ENCODE results near the gene TK1.
"Not testable (repeated sequence)": the region's sequence is repeated elsewhere in the genome, so short reads cannot be mapped to it uniquely, and the experiment has no call there.

The TK1 gene

GRCh38 chr17:78147315-78147998 is 39.4 kb downstream of the TK1 start:
- peak; percentile 29 for DNase-seq

- DNase-seq, result no peak
Observed at GRCh38 chr17:78146881-78147280, 40.0 kb downstream of the TK1 start.

- no peak for DNase-seq
Observed at GRCh38 chr17:78146471-78146869, 40.4 kb downstream of the TK1 start.

- no peak for DNase-seq
Observed at GRCh38 chr17:78144736-78145641, 41.9 kb downstream of the TK1 start.

DNA sequence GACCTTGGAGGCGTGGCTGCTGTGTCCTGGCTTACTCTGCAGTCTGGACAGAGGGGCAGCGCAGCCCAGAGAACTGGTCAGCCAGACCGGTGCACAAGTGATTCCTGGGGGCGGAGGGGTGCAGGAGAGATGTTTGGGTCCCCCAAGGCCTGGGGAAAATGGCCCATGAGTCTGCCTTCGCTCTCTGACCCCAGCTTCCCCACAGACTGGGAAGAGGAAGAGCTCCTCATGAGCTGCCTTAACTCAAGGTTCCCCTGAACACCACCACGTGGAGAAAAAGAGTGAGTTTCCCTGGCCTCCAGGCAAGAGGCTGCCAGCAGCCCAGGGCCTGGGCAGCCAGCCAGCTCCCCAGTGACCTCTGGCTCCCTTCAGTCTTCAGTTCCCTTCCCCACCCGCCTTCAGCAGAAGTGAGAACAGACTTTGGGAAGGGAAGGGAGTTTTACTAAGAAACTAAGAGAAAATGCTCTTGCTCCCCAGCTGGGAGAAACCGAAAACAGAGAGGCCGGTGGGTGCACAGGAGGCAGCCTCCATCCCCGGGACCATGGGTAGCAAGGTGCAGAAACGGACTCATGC is 42.6 kb downstream of the TK1 start:
- no peak for DNase-seq

DNA sequence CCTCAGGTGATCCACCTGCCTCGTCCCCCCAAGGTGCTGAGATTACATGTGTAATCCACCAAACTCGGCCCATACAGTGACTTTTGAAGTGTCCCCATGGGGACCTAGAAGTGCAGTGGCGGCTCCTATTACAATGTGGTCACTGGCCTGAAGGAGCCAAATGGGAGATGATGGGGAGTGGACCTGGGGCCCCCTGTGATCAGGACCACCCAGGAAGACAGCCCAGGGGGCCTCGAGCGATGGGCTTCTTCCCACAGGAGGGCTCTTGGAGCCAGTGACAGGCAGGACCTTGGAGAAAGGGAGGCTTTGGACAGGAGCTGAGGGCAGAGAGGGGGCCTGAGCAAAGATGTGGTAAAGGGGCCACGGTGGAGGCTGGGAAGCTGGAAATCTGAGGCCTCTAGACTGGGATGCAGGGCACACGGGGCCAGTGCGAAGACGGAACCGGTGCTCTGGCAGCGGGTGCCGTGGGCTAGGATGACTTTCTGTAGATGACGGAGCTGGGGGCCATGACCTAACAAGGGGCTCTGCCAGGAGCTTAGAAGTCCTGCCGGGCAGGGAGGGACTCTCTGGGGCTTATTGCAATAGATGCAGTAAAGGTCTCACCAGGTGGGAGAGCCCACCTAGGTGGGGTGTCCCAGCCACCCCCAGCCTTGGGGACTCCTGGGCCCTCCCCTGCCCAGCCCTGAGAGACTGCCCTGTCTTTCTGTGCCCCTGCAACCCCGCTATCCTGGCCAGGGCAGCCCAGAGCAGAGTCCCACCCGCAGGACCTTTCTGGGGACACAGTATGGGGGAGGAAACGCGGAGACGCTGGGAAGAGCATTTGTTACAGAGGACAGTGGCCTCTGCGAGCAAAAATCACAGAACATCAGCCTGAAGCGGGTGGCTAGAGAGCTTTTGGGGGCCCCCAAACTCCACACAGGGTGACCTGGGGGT is 43.4 kb downstream of the TK1 start:
- no peak for DNase-seq

GRCh38 chr17:78142119-78142861 is 44.6 kb downstream of the TK1 start:
- peak; percentile 19 for DNase-seq

DNA sequence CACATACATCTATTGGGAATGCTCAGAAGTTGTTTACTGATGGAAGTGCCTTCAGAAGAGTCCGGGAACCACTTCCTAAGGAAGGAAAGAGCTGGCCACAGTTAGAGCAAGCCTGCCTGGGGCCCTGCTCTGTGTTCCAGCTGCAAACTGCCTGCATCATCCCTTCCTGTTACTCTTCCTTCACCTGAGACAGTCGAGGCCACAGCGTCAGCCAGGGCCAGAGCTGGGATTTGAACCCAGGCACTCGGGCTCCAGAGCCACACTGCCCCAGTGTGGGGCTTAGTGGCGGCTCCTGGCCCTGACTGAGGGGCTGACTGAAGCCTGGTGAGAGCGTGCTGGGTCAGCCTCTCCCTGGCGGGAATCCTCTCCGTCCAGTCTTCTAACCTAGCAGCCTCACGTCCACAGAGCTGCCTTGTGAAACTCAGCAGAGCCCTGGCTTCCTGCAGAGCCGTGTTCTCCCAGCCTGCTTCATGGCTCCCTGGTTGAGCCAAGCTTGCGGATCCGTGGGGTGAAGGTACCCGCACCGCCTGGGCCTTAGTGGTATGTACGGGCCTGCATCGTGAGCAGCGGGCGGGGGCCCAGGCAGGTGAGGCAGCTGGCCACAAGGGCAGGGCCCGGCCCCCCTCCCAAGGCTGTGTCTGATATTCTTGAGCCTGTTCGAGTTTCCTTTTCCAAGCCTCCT is 45.3 kb downstream of the TK1 start:
- no peak for DNase-seq

DNA sequence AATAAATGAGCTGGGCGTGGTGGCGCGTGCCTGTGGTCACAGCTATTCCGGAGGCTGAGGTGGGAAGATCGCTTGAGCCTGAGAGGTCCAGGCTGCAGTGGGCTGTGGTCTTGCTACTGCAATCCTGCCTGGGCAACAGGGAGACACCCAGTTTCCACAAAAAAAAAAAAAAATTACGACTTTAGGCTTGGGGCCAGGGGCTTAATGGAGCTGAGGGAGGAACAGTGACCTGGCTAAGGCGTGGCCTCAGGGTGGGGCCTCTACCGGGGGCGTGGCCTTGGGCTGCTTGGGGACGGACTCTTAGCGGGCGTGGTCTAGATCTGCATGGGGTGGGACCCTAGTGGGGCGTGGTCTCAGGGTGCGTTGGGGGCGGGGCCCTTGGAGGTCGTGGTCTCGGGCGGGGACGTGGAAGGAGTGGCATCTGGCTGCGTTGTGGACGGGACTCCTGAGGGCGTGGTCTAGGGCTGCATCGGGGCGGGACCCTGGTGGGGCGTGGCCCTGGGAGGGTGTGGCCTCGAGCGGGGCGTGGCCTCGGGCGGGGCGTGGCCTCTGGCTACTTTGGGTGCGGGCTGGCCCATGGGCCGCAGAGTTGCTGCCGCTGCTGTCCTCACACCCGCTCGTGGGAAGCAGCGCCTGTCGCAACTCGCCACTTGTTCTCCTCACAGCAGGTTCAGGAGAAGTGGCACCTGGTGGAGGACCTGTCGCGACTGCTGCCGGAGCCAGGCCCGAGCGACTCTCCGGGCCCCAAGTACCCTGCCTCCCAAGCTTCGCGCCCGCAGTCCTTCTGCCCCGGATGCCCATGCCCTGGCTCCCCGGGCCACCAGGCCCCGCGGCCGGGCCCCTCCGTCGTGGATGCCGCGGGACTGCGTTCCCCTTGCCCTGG is 46.4 kb downstream of the TK1 start:
- peak; percentile 94 for DNase-seq

- not testable (repeated sequence) for DNase-seq
Observed at GRCh38 chr17:78139861-78140168, 47.0 kb downstream of the TK1 start.

DNA sequence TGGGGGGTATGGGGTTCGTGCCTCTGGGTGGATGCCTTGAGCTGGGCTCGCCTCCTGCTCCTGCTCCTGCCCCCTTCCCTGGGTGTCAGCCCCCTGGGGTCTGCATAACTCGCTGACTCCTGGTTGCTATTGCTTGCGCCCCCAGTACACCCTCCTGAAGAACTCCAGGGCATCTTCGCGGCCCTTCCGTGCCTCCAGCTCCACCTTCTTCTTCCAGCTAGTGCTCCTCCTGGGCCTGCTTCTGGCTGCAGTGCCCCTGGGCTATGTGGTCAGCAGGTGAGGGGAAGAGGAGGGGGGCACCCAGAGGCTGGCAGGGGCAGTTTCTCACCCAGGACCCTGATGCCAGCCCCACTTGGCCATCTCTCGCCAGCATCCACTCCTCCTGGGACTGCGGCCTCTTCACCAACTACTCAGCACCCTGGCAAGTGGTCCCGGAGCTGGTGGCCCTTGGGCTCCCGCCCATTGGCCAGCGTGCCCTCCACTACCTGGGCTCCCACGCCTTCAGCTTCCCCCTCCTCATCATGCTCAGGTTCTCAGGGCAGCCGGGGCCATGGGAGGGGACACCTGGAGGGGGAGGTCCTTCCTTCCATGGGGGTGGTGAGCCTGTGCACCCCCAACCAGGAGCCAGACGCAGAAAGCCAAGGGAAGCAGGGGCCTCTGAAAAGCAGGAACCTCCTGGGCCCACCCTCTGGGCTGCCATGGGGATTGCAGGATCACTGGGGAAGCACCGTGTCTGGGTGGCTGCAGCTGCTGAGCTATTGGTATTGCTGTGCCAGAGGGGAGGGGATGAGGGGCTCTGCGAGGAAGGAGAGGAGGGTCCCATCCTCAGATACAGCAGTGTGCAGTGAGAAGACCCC is 48.4 kb downstream of the TK1 start:
- DNase-seq, result no peak

DNA sequence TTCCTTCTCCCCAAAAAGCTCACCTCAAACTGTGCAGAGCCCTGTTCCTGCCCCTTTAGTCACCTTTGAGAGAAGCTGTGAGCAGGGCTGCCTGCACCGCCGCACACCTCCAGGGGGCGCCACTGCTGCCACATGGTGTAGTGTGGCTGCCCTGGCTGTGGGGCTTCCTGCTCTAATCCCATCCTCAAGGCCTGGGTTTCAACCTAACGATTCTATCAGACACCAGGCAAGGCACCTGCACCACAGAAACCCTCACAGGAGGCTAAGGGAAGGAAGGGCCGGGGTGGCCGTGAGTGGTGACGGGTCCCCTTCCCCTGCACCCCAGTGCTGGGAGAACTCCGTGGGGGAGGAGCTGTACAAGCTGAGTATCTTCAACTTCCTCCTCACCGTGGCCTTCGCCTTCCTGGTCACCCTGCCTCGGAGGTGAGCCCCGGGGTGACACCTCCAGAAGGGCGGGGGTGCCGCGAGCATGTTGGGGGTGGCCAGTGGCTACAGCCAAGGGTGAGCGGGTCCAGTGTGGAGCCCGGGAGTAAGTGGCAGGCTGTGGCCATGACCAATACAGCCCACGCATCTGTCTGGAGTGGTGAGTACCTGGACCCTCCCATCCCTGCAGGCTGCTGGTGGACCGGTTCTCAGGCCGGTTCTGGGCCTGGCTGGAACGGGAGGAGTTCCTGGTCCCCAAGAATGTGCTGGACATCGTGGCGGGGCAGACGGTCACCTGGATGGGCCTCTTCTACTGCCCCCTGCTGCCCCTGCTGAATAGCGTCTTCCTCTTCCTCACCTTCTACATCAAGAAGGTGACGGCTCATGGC is 49.3 kb downstream of the TK1 start:
- DNase-seq, result peak; percentile 64

DNA sequence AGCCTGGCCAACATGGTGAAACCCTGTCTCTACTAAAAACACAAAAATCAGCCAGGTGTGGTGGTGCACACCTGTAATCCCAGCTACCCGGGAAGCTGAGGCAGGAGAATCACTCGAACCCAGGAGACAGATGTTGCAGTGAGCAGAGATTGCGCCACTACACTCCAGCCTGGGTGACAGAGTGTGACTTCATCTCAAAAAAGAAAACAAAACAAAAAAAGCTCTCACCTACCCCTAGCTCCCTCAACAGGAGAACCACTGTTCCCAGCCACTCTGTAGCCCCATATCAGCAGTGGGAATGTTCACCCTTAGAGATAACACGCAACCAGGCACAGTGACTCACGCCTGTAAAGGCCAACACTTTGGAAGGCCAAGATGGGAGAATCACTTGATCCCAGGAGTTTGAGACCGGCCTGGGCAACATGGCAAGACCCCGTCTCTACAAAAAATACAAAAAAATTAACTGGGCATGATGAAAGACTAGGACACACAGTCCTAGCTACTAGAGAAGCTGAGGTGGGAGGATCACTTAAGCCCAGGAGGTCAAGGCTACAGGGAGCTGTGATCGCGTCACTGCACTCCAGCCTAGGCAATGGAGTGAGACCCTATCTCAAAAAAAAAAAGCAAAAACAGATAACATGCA is 50.9 kb downstream of the TK1 start:
- no peak for DNase-seq

DNA sequence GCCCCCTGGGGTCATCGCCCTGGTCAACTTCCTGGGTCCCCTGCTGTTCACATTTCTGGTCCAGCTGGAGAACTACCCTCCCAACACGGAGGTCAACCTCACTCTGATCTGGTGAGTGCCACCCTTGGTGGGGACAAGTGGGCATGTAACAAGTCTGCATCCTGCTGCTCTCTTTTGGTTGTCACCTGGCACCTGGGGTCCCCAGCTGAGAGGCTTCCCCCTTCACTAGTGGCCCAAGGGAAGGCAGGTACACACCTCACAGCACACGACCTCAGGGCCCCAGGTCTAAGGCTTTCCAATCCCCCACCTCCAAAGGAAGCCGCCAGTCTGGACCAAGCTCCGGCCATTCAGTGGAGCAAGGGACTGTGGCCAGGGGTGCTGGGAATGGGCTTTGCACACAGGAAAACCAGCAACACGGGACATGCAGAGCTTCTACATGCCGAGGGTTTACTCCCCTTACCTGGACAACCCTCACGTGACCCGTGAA is 51.9 kb downstream of the TK1 start:
- DNase-seq, result no peak

DNA sequence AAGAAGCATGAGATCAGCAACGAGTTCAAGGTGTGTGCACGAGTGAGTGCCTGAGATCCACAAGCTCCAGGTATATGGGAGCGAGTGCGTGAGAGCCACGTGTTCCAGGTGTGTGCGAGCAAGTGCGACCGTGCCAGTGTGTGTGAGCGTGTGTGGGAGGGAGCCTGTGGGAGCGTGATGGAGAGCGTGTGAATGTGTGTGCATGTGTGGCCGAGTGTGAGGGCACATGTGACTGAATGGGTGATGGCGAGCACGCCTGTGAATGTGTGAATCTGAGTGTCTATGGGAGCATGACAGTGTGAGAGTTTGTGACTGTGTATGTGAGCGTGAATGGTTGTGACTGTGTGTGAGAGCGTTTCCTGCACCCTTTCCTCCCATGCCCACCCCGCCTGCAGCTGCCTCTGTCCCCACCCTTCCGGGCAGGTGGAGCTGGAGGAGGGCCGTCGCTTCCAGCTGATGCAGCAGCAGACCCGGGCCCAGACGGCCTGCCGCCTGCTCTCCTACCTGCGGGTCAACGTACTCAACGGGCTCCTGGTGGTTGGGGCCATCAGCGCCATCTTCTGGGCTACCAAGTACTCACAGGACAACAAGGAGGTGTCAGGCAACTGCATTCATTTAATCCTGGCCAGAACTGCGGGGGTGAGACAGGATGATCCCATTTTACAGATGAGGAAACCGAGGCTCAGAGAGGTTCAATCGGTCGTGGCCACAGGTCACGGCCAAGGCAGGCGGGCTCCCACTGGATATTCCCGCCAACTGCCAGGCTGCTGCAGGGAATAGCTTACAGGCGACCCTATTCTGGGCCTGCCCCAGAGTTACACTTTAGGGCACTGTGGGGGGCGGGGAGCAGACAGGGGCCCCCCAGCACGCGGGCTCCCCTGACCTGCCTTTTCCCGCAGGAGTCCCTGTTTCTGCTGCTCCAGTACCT is 52.6 kb downstream of the TK1 start:
- peak; percentile 87 for DNase-seq

- DNase-seq, result peak; percentile 50
Observed at GRCh38 chr17:78133179-78133951, 53.5 kb downstream of the TK1 start.

All from CD4-positive, alpha-beta T cell treated with Interleukin-17A for 4 hours (primary cell).